Caco-2 (cell line): ENCODE data around the gene SLC9C1. TPM values are rescaled to one million over a fixed set of nuclear protein-coding genes. Genes with fewer than 3 reads are reported as not detected.

Experiments
- BruUV-seq: library from RNA; stranded (reverse); fragments of 400-500 nt; replicated peaks from 2 replicates; lab custom pipeline; 2021; lab: Mats Ljungman, UMichigan
- CTCF ChIA-PET: fragments of 300-600 bp; sonication (Branson Sonifier 250); formaldehyde crosslinking; loops from one replicate; lab custom pipeline; 2022; ENCODE audit warnings: antibody characterized with exemption; lab: Charles Lee
- POLR2A ChIA-PET: fragments of 300-600 bp; sonication (Branson Sonifier 250); formaldehyde crosslinking; loops from one replicate; lab custom pipeline; 2022; ENCODE audit warnings: antibody characterized with exemption; lab: Charles Lee
- DNase-seq, 2 experiments: peaks; one replicate each; pipeline versions ENCODE4 v3.0.0 to v3.0.0-alpha.2; 2020 to 2022
- H3K27me3 ChIP-seq: replicated peaks from 2 replicates; pipeline ENCODE4 v1.6.0; 2011; ENCODE audit warnings: low read length; ENCODE audit not compliant: control insufficient read depth, insufficient read depth
- H3K36me3 ChIP-seq: 2 replicates; pipeline ENCODE4 v1.5.1; 2011; ENCODE audit warnings: low read length; ENCODE audit not compliant: control insufficient read depth, insufficient read depth
- H3K4me1 ChIP-seq: fragments of 250-450 bp; sonication (Bioruptor Pico); 2 replicates; pipeline ENCODE4 v1.5.1; 2020; ENCODE audit warnings: mild to moderate bottlenecking
- H3K4me3 ChIP-seq: 2 replicates; pipeline ENCODE4 v1.5.1; 2011; ENCODE audit warnings: low read depth, mild to moderate bottlenecking, control low read depth, low read length
- H3K9me3 ChIP-seq: fragments of 250-450 bp; sonication (Bioruptor Pico); 2 replicates; pipeline ENCODE4 v1.5.1; 2020; ENCODE audit warnings: mild to moderate bottlenecking, moderate library complexity
- H3K27ac Mint-ChIP-seq: one replicate; pipeline ENCODE4 v1.8.0; 2022; ENCODE audit warnings: mixed read lengths; ENCODE audit not compliant: unreplicated experiment
- H3K27me3 Mint-ChIP-seq: one replicate; pipeline ENCODE4 v1.8.0; 2022; ENCODE audit warnings: mixed read lengths; ENCODE audit not compliant: insufficient read depth, unreplicated experiment
- H3K36me3 Mint-ChIP-seq: one replicate; pipeline ENCODE4 v1.8.0; 2022; ENCODE audit warnings: mild to moderate bottlenecking, mixed read lengths; ENCODE audit not compliant: insufficient read depth, unreplicated experiment
- H3K4me1 Mint-ChIP-seq: one replicate; pipeline ENCODE4 v1.8.0; 2022; ENCODE audit warnings: low read depth, mixed read lengths; ENCODE audit not compliant: unreplicated experiment
- H3K4me3 Mint-ChIP-seq: one replicate; pipeline ENCODE4 v1.8.0; 2022; ENCODE audit warnings: mild to moderate bottlenecking, moderate library complexity, mixed read lengths; ENCODE audit not compliant: unreplicated experiment
- H3K9me3 Mint-ChIP-seq: one replicate; pipeline ENCODE4 v1.8.0; 2022; ENCODE audit warnings: mixed read lengths; ENCODE audit not compliant: unreplicated experiment
- CTCF ChIP-seq, 2 experiments: fragments of 200-600 bp in 1 of 2; IDR thresholded peaks; 1 replicate in 1 of 2; 2 replicates in 1 of 2; pipeline versions ENCODE4 v1.5.1 to v1.8.0; 2011 to 2022; ENCODE audit warnings: antibody characterized with exemption in 1 of 2, control low read depth in 1 of 2, inconsistent platforms in 1 of 2, low read depth in 1 of 2, low read length in 1 of 2, mild to moderate bottlenecking in 1 of 2, moderate library complexity in 1 of 2; ENCODE audit not compliant: insufficient read depth in 1 of 2, severe bottlenecking in 1 of 2, unreplicated experiment in 1 of 2
- intact Hi-C: fragments of 100-400 bp; cut with micrococcal nuclease; formaldehyde crosslinking; loops from one replicate; pipeline ENCODE4 v1.10.0; 2022; ENCODE audit not compliant: unreplicated experiment
- total RNA-seq: library from RNA; stranded (reverse); gene quantifications from 2 replicates; pipeline ENCODE4 v1.2.3, GENCODE V29; 2022

The SLC9C1 gene
- total RNA-seq, 1 experiment from 2014 or later, result not detected

GRCh38 chr3:112298781-112299180 lies 4.8 kb upstream of the SLC9C1 start:
- Histone ChIP-seq H3K4me1 (no peaks in the 10 kb centered on the region), H3K36me3 (no peaks in the 10 kb centered on the region), H3K9me3 (0 out of 2 replicates have a peak, but pooled peaks cover 3% of the 10 kb centered on the region), H3K4me3 (no peak overlapping the region), H3K27me3 (no peaks in the 10 kb centered on the region)
- no peaks in the 10 kb centered on the region for H3K4me1 Mint-ChIP-seq
- no peak overlapping the region for H3K27ac Mint-ChIP-seq
- intact Hi-C loops, result no loop called here
- H3K36me3 Mint-ChIP-seq, result no peaks in the 10 kb centered on the region
- ChIA-PET CTCF (no interaction called here), POLR2A (no interaction called here)
- H3K4me3 Mint-ChIP-seq, result no peak overlapping the region
- H3K9me3 Mint-ChIP-seq, result no peaks in the 10 kb centered on the region
- no peaks in the 10 kb centered on the region for H3K27me3 Mint-ChIP-seq
- TF ChIP-seq CTCF (IDR thresholded peaks at IDR 0.05; ENCODE audit: insufficient read depth in 1 of 2, low read depth in 1 of 2, low read length in 1 of 2, severe bottlenecking in 1 of 2, unreplicated experiment in 1 of 2), result no peak
- no peak for DNase-seq
- BruUV-seq, result no TSS peak

GRCh38 chr3:112297714-112298113 lies 3.7 kb upstream of the SLC9C1 start:
- ChIA-PET CTCF (no interaction called here), POLR2A (no interaction called here)
- H3K27me3 ChIP-seq, result no peaks in the 10 kb centered on the region
- Mint-ChIP-seq H3K9me3 (no peaks in the 10 kb centered on the region), H3K36me3 (no peaks in the 10 kb centered on the region), H3K27me3 (no peaks in the 10 kb centered on the region), H3K27ac (no peak overlapping the region), H3K4me3 (no peak overlapping the region), H3K4me1 (no peaks in the 10 kb centered on the region)
- intact Hi-C loops, result no loop called here
- 0 out of 2 replicates have a peak, but pooled peaks cover 3% of the 10 kb centered on the region for H3K9me3 ChIP-seq
- no peak for DNase-seq
- no peaks in the 10 kb centered on the region for H3K36me3 ChIP-seq
- no peak for TF ChIP-seq CTCF (IDR thresholded peaks at IDR 0.05; ENCODE audit: insufficient read depth in 1 of 2, low read depth in 1 of 2, low read length in 1 of 2, severe bottlenecking in 1 of 2, unreplicated experiment in 1 of 2)
- no peaks in the 10 kb centered on the region for H3K4me1 ChIP-seq
- H3K4me3 ChIP-seq, result no peak overlapping the region
- no TSS peak for BruUV-seq

- DNase-seq, result no peak
- no peak overlapping the region for H3K27ac Mint-ChIP-seq
- H3K36me3 ChIP-seq, result no peaks in the 10 kb centered on the region
- BruUV-seq, result no TSS peak
- H3K4me3 ChIP-seq, result no peak overlapping the region
- CTCF ChIA-PET, result no interaction called here
- no peaks in the 10 kb centered on the region for H3K9me3 ChIP-seq
- no peaks in the 10 kb centered on the region for H3K36me3 Mint-ChIP-seq
- H3K9me3 Mint-ChIP-seq, result no peaks in the 10 kb centered on the region
- H3K4me1 ChIP-seq, result no peaks in the 10 kb centered on the region
- no peaks in the 10 kb centered on the region for H3K27me3 ChIP-seq
- H3K4me1 Mint-ChIP-seq, result no peaks in the 10 kb centered on the region
- no peaks in the 10 kb centered on the region for H3K27me3 Mint-ChIP-seq
- TF ChIP-seq CTCF (IDR thresholded peaks at IDR 0.05; ENCODE audit: insufficient read depth in 1 of 2, low read depth in 1 of 2, low read length in 1 of 2, severe bottlenecking in 1 of 2, unreplicated experiment in 1 of 2), result no peak
- no peak overlapping the region for H3K4me3 Mint-ChIP-seq
- POLR2A ChIA-PET, result no interaction called here
- intact Hi-C loops, result no loop called here
Observed at GRCh38 chr3:112289011-112289410, 5.0 kb downstream of the SLC9C1 start.
